ENCODE measurements around the gene SFRP4. TPM values are rescaled to one million over a fixed set of nuclear protein-coding genes. Genes with fewer than 3 reads are reported as not detected.

The SFRP4 gene
- total and polyA plus RNA-seq, 2 of the 8 experiments (the other 6 are each of a cell fraction or from before 2014, with no cell fraction given), result 0.03 TPM; not detected in 1

GRCh38 chr7:37944737-37945054 is 28.1 kb upstream of the SFRP4 start (continued):
- TF ChIP-seq, protein P1, sequence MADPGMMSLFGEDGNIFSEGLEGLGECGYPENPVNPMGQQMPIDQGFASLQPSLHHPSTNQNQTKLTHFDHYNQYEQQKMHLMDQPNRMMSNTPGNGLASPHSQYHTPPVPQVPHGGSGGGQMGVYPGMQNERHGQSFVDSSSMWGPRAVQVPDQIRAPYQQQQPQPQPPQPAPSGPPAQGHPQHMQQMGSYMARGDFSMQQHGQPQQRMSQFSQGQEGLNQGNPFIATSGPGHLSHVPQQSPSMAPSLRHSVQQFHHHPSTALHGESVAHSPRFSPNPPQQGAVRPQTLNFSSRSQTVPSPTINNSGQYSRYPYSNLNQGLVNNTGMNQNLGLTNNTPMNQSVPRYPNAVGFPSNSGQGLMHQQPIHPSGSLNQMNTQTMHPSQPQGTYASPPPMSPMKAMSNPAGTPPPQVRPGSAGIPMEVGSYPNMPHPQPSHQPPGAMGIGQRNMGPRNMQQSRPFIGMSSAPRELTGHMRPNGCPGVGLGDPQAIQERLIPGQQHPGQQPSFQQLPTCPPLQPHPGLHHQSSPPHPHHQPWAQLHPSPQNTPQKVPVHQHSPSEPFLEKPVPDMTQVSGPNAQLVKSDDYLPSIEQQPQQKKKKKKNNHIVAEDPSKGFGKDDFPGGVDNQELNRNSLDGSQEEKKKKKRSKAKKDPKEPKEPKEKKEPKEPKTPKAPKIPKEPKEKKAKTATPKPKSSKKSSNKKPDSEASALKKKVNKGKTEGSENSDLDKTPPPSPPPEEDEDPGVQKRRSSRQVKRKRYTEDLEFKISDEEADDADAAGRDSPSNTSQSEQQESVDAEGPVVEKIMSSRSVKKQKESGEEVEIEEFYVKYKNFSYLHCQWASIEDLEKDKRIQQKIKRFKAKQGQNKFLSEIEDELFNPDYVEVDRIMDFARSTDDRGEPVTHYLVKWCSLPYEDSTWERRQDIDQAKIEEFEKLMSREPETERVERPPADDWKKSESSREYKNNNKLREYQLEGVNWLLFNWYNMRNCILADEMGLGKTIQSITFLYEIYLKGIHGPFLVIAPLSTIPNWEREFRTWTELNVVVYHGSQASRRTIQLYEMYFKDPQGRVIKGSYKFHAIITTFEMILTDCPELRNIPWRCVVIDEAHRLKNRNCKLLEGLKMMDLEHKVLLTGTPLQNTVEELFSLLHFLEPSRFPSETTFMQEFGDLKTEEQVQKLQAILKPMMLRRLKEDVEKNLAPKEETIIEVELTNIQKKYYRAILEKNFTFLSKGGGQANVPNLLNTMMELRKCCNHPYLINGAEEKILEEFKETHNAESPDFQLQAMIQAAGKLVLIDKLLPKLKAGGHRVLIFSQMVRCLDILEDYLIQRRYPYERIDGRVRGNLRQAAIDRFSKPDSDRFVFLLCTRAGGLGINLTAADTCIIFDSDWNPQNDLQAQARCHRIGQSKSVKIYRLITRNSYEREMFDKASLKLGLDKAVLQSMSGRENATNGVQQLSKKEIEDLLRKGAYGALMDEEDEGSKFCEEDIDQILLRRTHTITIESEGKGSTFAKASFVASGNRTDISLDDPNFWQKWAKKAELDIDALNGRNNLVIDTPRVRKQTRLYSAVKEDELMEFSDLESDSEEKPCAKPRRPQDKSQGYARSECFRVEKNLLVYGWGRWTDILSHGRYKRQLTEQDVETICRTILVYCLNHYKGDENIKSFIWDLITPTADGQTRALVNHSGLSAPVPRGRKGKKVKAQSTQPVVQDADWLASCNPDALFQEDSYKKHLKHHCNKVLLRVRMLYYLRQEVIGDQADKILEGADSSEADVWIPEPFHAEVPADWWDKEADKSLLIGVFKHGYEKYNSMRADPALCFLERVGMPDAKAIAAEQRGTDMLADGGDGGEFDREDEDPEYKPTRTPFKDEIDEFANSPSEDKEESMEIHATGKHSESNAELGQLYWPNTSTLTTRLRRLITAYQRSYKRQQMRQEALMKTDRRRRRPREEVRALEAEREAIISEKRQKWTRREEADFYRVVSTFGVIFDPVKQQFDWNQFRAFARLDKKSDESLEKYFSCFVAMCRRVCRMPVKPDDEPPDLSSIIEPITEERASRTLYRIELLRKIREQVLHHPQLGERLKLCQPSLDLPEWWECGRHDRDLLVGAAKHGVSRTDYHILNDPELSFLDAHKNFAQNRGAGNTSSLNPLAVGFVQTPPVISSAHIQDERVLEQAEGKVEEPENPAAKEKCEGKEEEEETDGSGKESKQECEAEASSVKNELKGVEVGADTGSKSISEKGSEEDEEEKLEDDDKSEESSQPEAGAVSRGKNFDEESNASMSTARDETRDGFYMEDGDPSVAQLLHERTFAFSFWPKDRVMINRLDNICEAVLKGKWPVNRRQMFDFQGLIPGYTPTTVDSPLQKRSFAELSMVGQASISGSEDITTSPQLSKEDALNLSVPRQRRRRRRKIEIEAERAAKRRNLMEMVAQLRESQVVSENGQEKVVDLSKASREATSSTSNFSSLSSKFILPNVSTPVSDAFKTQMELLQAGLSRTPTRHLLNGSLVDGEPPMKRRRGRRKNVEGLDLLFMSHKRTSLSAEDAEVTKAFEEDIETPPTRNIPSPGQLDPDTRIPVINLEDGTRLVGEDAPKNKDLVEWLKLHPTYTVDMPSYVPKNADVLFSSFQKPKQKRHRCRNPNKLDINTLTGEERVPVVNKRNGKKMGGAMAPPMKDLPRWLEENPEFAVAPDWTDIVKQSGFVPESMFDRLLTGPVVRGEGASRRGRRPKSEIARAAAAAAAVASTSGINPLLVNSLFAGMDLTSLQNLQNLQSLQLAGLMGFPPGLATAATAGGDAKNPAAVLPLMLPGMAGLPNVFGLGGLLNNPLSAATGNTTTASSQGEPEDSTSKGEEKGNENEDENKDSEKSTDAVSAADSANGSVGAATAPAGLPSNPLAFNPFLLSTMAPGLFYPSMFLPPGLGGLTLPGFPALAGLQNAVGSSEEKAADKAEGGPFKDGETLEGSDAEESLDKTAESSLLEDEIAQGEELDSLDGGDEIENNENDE (IDR thresholded peaks at IDR 0.05; ENCODE audit: insufficient replicate concordance, low read length), result no peak
- no peak for TF ChIP-seq TCF12 (IDR thresholded peaks at IDR 0.05; ENCODE audit: low read depth, low read length)
- no peak for TF ChIP-seq HDAC6 (IDR thresholded peaks at IDR 0.05; ENCODE audit: low read depth, low read length)
- TF ChIP-seq SP2 (IDR thresholded peaks at IDR 0.05; ENCODE audit: low read length), result no peak
- TF ChIP-seq EZH2 (IDR thresholded peaks at IDR 0.05; ENCODE audit: low read depth, low read length, severe bottlenecking), result no peak
- no peak for TF ChIP-seq SRF (IDR thresholded peaks at IDR 0.05; ENCODE audit: low read depth, low read length)

Measured in H1 (cell line).